HG02798 (cell line): Measurements from ENCODE around the gene GJA9.
"Not testable (repeated sequence)": the region's sequence is repeated elsewhere in the genome, so short reads cannot be mapped to it uniquely, and the experiment has no call there.

Experiments used
- ATAC-seq: cut with Tn5 transposase; IDR thresholded peaks from one replicate; pipeline ENCODE4 v1.9.1; 2021; ENCODE audit warnings: mild to moderate bottlenecking; ENCODE audit not compliant: unreplicated experiment, poor library complexity

GJA9 gene

GRCh38 chr1:38875811-38876210 is 5.6 kb downstream of the GJA9 start:
- no peak for ATAC-seq

GRCh38 chr1:38873027-38873969 is 8.1 kb downstream of the GJA9 start, which contains the start of gene MYCBP:
TSS of gene MYCBP (minus strand) at chr1:38873348. CDS start at chr1:38873305, 43 bp downstream.
- peak; percentile 98 for ATAC-seq

- peak; percentile 18 for ATAC-seq
Observed at GRCh38 chr1:38872401-38873026, 8.9 kb downstream of the GJA9 start.

GRCh38 chr1:38870996-38871395 is 10.4 kb downstream of the GJA9 start:
- ATAC-seq = no peak

GRCh38 chr1:38867208-38867607 is 14.2 kb downstream of the GJA9 start:
- no peak for ATAC-seq

- ATAC-seq = no peak
Observed at GRCh38 chr1:38865112-38865715, 16.2 kb downstream of the GJA9 start.

GRCh38 chr1:38860454-38860795 is 21.0 kb downstream of the GJA9 start:
- ATAC-seq = no peak

- ATAC-seq = peak; percentile 96
Observed at GRCh38 chr1:38859561-38860453, 21.6 kb downstream of the GJA9 start, which contains the start of gene RRAGC. TSS of gene RRAGC (minus strand) at chr1:38859772. CDS start at chr1:38859646, 126 bp downstream.

GRCh38 chr1:38858833-38859560 is 22.4 kb downstream of the GJA9 start:
- peak; percentile 33 for ATAC-seq

GRCh38 chr1:38852780-38853179 is 28.6 kb downstream of the GJA9 start:
- ATAC-seq = no peak

GRCh38 chr1:38848071-38848470 is 33.3 kb downstream of the GJA9 start:
- no peak for ATAC-seq

GRCh38 chr1:38846210-38846609 is 35.2 kb downstream of the GJA9 start:
- ATAC-seq = no peak

- ATAC-seq = not testable (repeated sequence)
Observed at GRCh38 chr1:38845088-38845487, 36.3 kb downstream of the GJA9 start.

- no peak for ATAC-seq
Observed at GRCh38 chr1:38840281-38840680, 41.1 kb downstream of the GJA9 start.

GRCh38 chr1:38839363-38839762 is 42.0 kb downstream of the GJA9 start:
- ATAC-seq = no peak

- not testable (repeated sequence) for ATAC-seq
Observed at GRCh38 chr1:38836316-38836715, 45.1 kb downstream of the GJA9 start.

- no peak for ATAC-seq
Observed at GRCh38 chr1:38834937-38835827, 46.2 kb downstream of the GJA9 start.

- no peak for ATAC-seq
Observed at GRCh38 chr1:38834221-38834782, 47.1 kb downstream of the GJA9 start.
